Sigmoid colon (tissue), 7 donors: ENCODE measurements around the gene LEKR1. TPM values are rescaled to one million over a fixed set of nuclear protein-coding genes. Genes with fewer than 3 reads are reported as not detected.

ENCODE experiments used
- DNase-seq: peaks from one replicate; pipeline ENCODE4 v3.0.0-alpha.2; 2019
- H3K27ac ChIP-seq, 4 donors: fragments of 200-600 bp; sonication (generic); one replicate each; pipeline ENCODE4 v1.5.1; 2016 to 2019; ENCODE audit warnings: mild to moderate bottlenecking in 1 of 4
- H3K27me3 ChIP-seq, 3 donors: fragments of 200-600 bp; sonication (generic); one replicate each; pipeline ENCODE4 v1.5.1; 2019; ENCODE audit warnings: mild to moderate bottlenecking in 1 of 3
- H3K36me3 ChIP-seq, 4 donors: fragments of 200-600 bp; sonication (generic); one replicate each; pipeline ENCODE4 v1.5.1; 2016 to 2019
- H3K4me1 ChIP-seq, 4 donors: fragments of 200-600 bp; sonication (generic); one replicate each; pipeline ENCODE4 v1.5.1; 2017 to 2019
- H3K4me3 ChIP-seq, 4 donors: fragments of 200-600 bp; sonication (generic); one replicate each; pipeline ENCODE4 v1.5.1; 2017 to 2019; ENCODE audit warnings: mild to moderate bottlenecking in 2 of 4, moderate library complexity in 1 of 4
- H3K9me3 ChIP-seq, 4 donors: fragments of 200-600 bp in 3 of 4; sonication (generic) in 3 of 4; one replicate each; pipeline versions ENCODE4 v1.5.1 to v1.6.1; 2013 to 2019
- EP300 ChIP-seq, 4 donors: sonication (generic); formaldehyde crosslinking; IDR thresholded peaks; one replicate each; pipeline ENCODE4 v1.6.1; 2017; ENCODE audit warnings: antibody characterized with exemption in 4 of 4
- POLR2A ChIP-seq, 2 donors: fragments of 450-650 bp; IDR thresholded peaks; one replicate each; pipeline ENCODE4 v1.6.1; 2016; ENCODE audit warnings: antibody characterized with exemption in 2 of 2, mild to moderate bottlenecking in 2 of 2, moderate library complexity in 2 of 2
- POLR2AphosphoS5 ChIP-seq, 4 donors: sonication (generic); formaldehyde crosslinking; IDR thresholded peaks; one replicate each; pipeline ENCODE4 v1.6.1; 2017; ENCODE audit warnings: antibody characterized with exemption in 4 of 4
- WGBS, 2 donors: extraction: QIAGEN DNeasy Blood & Tissue Kit; methylation state at CpG; one replicate each; pipeline ENCODE4 v1.1.7; 2013; 5-methylcytosine and 5-hydroxymethylcytosine counted together
- intact Hi-C: fragments of 100-400 bp; cut with DNase I; formaldehyde crosslinking; loops from one replicate; pipeline ENCODE4 v1.15.1; 2023
- polyA plus RNA-seq, 3 donors: library from polyadenylated mRNA; stranded (reverse); fragments of 200-250 nt; gene quantifications; one replicate each; pipeline ENCODE4 v1.2.3, GENCODE V29; 2013
- total RNA-seq, 4 donors: library from RNA; depleted of rRNA; stranded (reverse); fragments of >200 nt; gene quantifications; one replicate each; pipeline ENCODE4 v1.1.0, GENCODE V29; 2016
- TF ChIP-seq, protein P1 (sequence below), 4 experiments: fragments of 450-650 bp in 3 of 4; fragments of 200-600 bp in 1 of 4; IDR thresholded peaks; one replicate each; pipeline ENCODE4 v1.5.1; 2016 to 2019; ENCODE audit warnings: antibody characterized with exemption in 4 of 4, mild to moderate bottlenecking in 3 of 4, moderate library complexity in 2 of 4
- donor health status: healthy with polysubstance abuse.
- donor health status: Bipolar disorder and iron deficiency.
- donor health status: healthy.

The LEKR1 gene
- total and polyA plus RNA-seq, 7 donors: 0.36 to 1.7 (median 0.70) TPM; not detected in 1

DNA sequence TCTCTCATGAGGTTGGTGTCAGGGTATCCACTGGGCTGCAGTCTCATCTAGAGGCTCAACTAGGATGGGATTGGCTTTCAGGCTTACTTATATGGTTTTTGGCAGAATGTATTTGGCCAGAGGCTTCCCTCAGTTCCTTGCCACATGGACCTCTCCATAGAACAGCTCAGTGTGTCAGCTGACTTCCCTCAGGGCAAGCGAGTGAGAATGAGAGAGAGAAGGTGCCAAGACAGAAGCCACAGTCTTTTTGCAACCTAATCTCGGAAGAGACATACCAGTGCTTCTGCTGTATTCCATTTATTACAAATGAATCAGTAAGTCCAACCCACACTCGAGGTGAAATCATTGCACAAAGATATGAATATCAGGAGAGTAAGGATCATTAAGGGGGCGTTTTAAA lies 204.6 kb downstream of the LEKR1 start:
- no peak overlapping the region for H3K4me3 ChIP-seq
- no peaks in the 10 kb centered on the region for H3K4me1 ChIP-seq
- DNase-seq: no peak
- H3K27ac ChIP-seq: no peak overlapping the region
- intact Hi-C loops: no loop called here
- TF ChIP-seq POLR2AphosphoS5 (IDR thresholded peaks at IDR 0.05) (no peak), POLR2A (IDR thresholded peaks at IDR 0.05) (no peak), EP300 (IDR thresholded peaks at IDR 0.05) (no peak)
- TF ChIP-seq, protein P1, sequence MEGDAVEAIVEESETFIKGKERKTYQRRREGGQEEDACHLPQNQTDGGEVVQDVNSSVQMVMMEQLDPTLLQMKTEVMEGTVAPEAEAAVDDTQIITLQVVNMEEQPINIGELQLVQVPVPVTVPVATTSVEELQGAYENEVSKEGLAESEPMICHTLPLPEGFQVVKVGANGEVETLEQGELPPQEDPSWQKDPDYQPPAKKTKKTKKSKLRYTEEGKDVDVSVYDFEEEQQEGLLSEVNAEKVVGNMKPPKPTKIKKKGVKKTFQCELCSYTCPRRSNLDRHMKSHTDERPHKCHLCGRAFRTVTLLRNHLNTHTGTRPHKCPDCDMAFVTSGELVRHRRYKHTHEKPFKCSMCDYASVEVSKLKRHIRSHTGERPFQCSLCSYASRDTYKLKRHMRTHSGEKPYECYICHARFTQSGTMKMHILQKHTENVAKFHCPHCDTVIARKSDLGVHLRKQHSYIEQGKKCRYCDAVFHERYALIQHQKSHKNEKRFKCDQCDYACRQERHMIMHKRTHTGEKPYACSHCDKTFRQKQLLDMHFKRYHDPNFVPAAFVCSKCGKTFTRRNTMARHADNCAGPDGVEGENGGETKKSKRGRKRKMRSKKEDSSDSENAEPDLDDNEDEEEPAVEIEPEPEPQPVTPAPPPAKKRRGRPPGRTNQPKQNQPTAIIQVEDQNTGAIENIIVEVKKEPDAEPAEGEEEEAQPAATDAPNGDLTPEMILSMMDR (IDR thresholded peaks at IDR 0.05): no peak
- no peaks in the 10 kb centered on the region for H3K9me3 ChIP-seq
- no peaks in the 10 kb centered on the region for H3K27me3 ChIP-seq
- H3K36me3 ChIP-seq: no peaks in the 10 kb centered on the region
- 86 to 89% methylated on average over 4 of the region's 4 CpGs for WGBS, 2 donors

- WGBS, 2 donors: 84 to 91% methylated on average over 2 of the region's 2 CpGs
Measured at GRCh38 chr3:157033001-157033400, 206.8 kb downstream of the LEKR1 start.

DNA sequence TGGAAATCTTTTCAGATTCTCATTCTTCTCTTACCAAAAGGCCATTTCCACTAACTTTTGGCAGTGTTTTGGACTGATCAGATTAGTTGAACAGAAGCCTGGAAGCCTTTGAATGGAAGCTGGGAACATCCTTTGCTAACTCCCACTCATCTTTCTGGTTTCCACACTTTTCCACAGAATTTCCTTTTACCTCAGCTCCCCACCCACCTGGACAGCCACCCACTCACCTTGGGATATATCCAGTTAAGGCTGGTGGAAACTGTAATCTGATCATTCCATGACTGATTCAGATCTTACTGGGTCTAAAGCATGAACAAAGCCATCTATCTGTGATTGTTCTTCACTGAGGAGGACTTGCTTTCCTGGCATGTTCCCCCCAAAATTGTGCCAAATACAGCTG lies 214.3 kb downstream of the LEKR1 start:
- intact Hi-C loops: no loop called here
- no peak for DNase-seq
- no peak for TF ChIP-seq POLR2A (IDR thresholded peaks at IDR 0.05)
- TF ChIP-seq POLR2AphosphoS5 (IDR thresholded peaks at IDR 0.05): no peak
- TF ChIP-seq, protein P1 (IDR thresholded peaks at IDR 0.05): no peak
- no peak for TF ChIP-seq EP300 (IDR thresholded peaks at IDR 0.05)

More at GRCh38 chr3:157033001-157033400, 206.8 kb downstream of the LEKR1 start:
- Histone ChIP-seq H3K9me3 (no peaks in the 10 kb centered on the region), H3K4me3 (no peak overlapping the region), H3K27me3 (no peaks in the 10 kb centered on the region), H3K4me1 (no peaks in the 10 kb centered on the region), H3K27ac (no peak overlapping the region), H3K36me3 (no peaks in the 10 kb centered on the region)
- intact Hi-C loops: no loop called here
- DNase-seq: no peak
- TF ChIP-seq POLR2A (IDR thresholded peaks at IDR 0.05) (no peak), EP300 (IDR thresholded peaks at IDR 0.05) (no peak), POLR2AphosphoS5 (IDR thresholded peaks at IDR 0.05) (no peak)
- TF ChIP-seq, protein P1 (IDR thresholded peaks at IDR 0.05): no peak

GRCh38 chr3:157042226-157042625 lies 216.1 kb downstream of the LEKR1 start:
- intact Hi-C loops: no loop called here
- Histone ChIP-seq H3K36me3 (no peaks in the 10 kb centered on the region), H3K27ac (peak overlapping the region in 1 of 4 donors; percentile 82), H3K4me3 (no peak overlapping the region), H3K9me3 (no peaks in the 10 kb centered on the region), H3K27me3 (no peaks in the 10 kb centered on the region), H3K4me1 (peaks cover 0 to 29% (median 16%) of the 10 kb centered on the region in 4 donors)
- 96 to 97% methylated on average over 2 of the region's 2 CpGs for WGBS, 2 donors
- peak in 2 of 4 donors; percentile 9 to 17 for TF ChIP-seq POLR2AphosphoS5 (IDR thresholded peaks at IDR 0.05)
- TF ChIP-seq, protein P1 (IDR thresholded peaks at IDR 0.05): no peak
- no peak for DNase-seq

More for the DNA sequence above, 214.3 kb downstream of the LEKR1 start:
- H3K27me3 ChIP-seq: no peaks in the 10 kb centered on the region
- H3K4me1 ChIP-seq: peaks cover 0 to 22% (median 16%) of the 10 kb centered on the region in 4 donors
- no peak overlapping the region for H3K4me3 ChIP-seq
- H3K27ac ChIP-seq: no peak overlapping the region
- no peaks in the 10 kb centered on the region for H3K36me3 ChIP-seq
- H3K9me3 ChIP-seq: no peaks in the 10 kb centered on the region

DNA sequence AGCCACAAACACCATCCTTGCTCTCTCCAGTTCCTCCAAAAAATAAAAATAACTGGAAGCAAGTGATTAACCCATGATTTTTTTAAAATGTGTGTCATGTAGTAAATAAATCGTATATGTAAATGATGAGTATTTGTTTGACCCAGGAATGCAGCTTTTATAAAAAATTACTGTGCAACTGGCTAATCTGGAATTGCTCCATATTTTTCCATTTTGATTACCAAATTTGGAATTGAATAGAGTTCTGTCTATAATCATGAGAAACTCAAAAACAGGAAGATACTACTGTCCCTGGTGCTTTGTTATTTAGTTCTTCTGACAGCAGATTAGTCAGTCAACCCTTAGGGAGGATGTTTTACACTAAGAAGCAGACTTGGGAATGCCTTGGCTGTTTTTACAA lies 217.6 kb downstream of the LEKR1 start:
- 76 to 86% methylated on average over 1 of the region's 1 CpG for WGBS, 2 donors
- no peak for DNase-seq

More for the DNA sequence above, 217.6 kb downstream of the LEKR1 start:
- peaks cover 0 to 29% (median 16%) of the 10 kb centered on the region in 4 donors for H3K4me1 ChIP-seq
- TF ChIP-seq POLR2A (IDR thresholded peaks at IDR 0.05): no peak
- TF ChIP-seq EP300 (IDR thresholded peaks at IDR 0.05): no peak
- TF ChIP-seq, protein P1 (IDR thresholded peaks at IDR 0.05): no peak
- no peak for TF ChIP-seq POLR2AphosphoS5 (IDR thresholded peaks at IDR 0.05)
- H3K27ac ChIP-seq: peak overlapping the region in 3 of 4 donors; percentile 55 to 82 (median 81)
- no peak overlapping the region for H3K4me3 ChIP-seq
- no peaks in the 10 kb centered on the region for H3K36me3 ChIP-seq
- intact Hi-C loops: loop anchor here (2.0 kb wide), 1 partner anchor 37 kb away; no protein-coding TSS in a partner anchor
- H3K9me3 ChIP-seq: no peaks in the 10 kb centered on the region
- H3K27me3 ChIP-seq: no peaks in the 10 kb centered on the region
